IPS-NIHi7 (cell line): Measurements from ENCODE around the gene RFC3.

Experiments
- DNase-seq: peaks from one replicate; pipeline ENCODE4 v3.0.0; 2012; ENCODE audit warnings: mixed read lengths; ENCODE audit errors: extremely low spot score

Gene RFC3

DNA sequence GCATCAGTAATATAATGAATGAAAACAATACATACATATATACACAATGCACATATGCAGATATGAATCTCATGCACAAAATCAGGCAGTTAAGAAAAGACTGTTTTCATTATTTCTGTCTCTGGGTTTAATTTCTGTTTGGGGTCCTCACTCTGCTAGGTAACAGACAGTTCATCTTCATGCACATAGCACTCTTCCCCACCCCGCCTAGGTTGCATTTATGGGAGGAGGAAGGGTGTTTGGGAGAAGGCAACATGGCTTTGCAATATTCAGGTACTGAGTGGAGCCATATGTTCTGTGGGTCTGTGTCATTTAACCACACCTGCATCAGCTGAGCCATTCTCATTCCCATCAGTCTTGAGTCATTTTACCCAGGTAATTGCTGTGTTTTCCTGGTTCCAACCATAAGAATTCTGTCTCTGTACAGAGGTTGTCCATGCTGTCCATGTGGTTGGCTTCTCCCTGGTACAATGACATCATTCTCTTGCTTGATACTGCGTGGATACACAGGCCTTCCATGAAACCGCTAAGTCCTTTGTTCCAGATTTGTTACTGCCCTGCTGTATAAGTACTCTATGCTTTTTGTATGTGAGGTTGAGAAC is 45.3 kb downstream of the RFC3 start:
- DNase-seq, result no peak

DNA sequence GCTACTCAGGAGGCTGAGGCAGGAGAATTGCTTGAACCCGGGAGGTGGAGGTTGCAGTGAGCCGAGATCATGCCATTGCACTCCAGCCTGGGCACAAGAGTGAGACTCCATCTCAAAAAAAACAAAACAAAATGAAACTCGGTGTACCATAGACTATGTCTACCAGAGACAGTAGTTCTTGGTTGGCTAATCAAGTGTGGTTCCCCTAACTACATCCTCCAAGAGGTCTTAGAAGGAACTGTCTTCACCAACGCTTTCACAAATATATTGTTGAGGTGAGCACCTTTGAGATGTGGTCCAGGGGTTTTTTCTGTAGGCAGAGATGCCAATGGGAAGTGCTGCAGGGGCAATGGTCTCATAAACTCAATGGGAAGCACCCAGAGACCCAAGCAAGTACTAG is 48.0 kb downstream of the RFC3 start:
- DNase-seq, result no peak

DNA sequence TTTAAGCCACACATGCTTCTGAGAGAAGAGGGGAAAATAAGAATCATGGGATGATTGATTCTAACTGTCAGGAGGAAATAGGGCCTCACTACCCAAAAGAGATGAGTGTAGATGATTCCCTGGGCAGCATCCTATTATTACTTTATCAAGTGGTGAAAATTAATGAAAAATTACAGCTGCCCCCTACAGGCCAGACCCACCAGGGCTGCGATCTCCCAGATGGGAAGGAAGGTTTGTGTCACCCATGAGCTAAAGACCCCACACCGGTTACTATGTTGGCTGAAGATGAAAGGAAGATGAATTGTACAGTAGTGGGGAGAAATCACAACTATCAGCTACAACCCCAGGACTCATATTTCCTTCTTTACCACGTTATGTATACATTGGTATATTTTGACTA is 49.5 kb downstream of the RFC3 start:
- no peak for DNase-seq

DNA sequence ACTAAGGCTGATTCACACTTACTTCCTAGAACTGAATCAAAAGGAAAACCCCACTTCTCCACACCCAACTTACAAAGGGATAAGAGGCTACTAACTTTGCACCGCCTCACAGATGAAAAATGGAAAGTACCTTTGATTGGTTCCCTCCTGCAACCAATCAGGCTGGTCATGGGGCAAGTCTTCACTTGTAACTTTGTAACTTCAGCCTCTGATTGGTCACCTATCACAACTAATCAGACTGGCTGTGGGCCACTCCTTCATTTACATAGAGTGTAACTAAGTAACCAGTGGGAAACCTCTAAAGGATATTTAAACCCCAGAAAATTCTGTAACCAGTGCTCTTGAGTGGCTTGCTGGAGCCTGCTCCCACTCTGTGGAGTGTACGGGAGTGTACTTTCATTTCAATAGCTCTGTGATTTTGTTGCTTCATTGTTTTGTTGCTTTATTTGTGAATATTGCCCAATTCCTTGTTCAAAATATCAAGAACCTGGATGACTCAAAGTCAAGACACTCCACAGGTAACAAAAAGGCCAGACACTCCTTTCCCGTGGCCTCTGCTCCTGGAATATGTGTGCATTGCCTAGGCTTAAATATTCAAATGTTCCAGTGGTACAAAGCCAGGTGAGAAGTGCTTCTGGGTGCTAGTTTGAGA is 50.5 kb downstream of the RFC3 start:
- DNase-seq, result no peak

DNA sequence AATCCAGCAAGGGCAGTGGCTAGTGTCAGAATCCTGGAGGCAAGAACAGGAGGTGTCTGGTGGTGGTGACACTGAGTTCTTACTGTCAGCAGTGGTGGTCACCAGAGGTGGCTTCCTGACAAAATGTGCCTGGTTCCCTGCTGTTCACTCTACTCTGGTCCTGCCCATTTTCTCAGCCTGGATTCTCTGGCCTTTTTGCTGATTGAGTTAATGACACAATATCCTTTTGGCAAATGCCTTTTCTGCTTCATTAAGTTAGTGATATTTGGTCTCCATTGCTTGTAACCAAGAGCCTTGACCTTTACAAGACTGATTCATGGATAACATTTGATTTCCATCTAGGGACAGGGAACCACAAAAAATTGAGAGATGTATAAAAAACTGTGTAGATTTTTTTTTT is 51.1 kb downstream of the RFC3 start:
- DNase-seq, result no peak

DNA sequence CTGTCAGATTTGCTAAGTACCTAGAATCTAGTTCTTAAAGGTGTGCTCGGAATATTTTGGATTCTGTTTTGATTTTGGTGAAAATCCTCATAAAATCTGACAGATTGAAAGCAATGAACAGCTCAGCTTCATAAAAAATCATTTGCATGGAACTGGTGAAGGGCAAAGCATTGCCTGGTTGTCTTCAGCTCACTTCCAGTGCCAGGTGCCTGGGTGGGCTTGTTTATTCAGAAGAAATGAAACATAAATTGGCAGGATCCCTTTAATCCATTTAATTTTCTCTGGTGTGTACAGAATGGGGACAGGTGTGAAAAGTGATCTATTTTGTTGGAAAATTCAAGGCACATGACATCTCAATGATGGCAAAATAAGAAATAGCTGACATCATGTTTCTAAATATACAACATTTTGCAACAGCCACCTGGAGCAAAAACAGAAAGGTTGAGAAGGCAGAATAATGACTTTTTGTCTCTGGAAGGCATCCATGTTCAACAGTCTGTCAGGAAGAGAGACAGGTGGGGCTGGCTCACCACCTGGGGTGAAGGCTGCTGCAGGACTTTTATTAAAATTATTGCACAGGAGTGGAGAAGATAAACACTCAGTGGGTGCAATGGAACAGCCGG is 52.2 kb downstream of the RFC3 start:
- no peak for DNase-seq

DNA sequence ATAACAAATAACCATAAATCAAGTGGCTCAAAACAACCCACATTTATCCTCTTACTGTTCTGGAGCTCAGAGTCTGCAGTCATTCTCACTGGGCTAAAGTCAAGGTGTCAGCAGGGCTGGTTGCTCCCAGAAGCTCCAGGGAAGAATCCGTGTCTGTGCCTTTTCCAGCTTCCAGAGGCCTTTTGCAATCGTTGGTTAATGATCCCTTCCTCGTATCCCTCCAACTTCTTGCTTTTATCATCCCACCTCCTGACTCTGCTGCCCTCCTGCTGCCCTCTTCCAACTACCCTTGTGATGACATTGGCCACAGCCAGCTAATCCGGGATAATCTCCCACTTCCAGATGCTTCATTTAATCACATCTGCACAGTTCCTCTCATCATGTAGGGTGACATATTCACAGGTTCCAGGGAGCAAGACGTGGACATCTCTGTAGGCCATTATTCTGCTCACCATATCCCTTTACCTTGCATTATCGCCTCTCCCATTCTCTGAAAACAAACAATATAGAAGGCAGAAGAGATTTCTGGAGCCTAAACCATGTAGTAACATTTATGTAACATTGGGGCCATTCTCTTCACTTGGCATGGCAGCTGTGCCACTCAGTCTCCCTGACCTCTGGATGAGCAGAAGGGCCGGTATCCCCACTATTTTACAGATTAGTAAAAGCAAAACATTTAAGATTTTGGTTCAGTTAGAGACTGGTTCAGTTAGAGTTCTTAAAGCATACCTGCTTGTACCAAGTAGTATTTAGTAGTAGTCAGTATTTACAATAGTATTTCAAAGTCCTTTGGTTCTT is 53.5 kb downstream of the RFC3 start:
- DNase-seq, result no peak

DNA sequence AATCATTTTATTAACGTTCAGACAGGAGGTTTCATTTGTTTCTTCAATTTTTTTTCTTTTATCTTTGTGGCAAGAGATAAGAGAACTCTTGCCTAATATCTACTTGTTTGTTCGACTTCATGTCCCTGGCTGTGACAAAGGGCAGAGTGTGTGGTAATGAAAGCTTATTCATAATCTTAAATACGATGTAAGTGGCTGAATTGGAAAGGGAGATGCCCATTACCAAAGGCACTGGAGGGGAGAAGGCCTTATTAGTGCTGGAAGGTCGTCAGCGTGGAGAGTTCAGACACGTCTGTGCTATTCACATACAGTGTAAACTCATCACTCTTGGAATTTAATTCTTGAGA is 54.0 kb downstream of the RFC3 start:
- DNase-seq, result no peak

DNA sequence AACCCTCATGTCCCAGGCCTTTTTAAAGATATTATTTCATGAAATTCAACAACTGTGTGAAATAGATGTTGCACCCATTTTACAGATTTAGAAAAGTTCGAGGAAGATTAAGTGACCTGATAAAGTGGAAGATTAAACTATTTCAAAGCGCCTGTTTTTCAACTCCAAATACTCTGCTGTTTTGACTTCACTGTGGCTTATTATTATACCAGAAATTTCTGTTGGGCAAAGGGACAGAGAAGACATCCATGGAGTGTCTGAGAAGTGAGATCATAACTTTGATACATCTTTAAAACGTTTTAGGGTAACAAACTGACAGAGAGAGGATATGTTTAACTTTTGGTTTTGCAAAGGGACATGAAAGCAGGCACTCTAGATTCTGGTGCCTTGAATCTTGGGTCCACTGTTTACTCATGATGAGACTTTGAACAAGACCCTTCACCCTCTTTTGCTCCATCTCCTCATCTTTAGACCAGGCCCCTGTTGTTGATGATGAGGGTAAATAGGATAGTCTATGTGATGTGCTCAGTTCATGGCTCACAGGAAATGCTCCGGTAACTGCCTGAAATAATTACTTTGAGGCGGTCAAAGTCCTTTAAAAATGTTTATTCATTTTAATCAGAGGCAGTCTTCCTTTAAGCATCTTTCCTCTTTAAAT is 55.4 kb downstream of the RFC3 start:
- DNase-seq, result no peak

DNA sequence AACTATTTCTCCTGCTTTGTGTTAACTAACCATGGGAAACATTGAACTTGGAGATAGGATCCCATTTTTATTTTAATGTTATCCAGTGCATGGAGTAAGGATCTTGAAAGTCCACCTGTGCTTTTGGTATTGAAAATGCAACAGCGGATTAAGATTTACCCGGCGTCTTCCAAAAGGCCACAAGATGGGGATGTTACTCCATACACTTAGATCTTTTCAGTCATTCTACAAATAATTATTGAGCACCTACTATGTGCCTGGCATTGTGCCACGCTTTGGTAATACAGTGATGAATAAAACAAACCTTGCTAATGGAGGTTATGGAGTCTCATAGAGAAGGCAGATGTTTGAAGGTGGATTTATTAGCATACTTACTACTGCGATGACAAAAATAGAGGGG is 56.9 kb downstream of the RFC3 start:
- DNase-seq, result no peak

DNA sequence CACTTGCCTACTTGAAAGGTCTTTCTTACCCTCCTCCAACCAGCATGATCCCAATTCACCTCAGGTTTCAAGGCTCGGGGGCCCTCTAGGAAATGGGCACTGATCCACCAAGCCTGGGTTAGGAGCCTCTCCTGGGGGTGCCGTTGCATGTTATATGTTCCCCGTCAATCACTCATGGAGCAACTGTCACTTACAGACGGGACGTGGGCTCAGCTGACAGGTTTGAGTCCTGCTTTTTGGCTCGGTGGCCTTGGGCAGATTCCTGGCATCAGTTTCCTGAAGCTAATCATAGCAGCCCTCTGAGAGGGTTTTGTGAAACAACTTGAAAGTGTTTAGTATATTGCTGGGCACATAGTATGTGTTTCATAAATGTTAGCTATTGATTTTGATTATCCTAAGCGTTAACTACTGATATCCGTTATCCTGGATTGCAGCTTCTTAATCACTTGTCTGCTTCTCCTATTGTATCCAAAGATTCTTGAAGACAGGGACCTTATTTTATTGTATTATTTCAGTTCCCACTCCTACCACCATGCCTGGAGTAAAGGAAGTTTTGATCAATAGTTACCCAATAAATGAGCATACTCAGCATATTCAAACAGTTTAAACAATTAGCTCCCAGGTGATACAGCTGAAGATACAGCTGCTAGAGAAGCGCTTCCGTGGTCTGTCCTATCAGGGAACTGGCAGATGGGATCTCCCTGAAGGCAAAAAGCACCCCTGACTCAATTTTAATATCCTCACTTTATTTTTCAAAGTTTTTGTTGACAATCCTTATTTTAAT is 57.9 kb downstream of the RFC3 start:
- DNase-seq, result no peak

DNA sequence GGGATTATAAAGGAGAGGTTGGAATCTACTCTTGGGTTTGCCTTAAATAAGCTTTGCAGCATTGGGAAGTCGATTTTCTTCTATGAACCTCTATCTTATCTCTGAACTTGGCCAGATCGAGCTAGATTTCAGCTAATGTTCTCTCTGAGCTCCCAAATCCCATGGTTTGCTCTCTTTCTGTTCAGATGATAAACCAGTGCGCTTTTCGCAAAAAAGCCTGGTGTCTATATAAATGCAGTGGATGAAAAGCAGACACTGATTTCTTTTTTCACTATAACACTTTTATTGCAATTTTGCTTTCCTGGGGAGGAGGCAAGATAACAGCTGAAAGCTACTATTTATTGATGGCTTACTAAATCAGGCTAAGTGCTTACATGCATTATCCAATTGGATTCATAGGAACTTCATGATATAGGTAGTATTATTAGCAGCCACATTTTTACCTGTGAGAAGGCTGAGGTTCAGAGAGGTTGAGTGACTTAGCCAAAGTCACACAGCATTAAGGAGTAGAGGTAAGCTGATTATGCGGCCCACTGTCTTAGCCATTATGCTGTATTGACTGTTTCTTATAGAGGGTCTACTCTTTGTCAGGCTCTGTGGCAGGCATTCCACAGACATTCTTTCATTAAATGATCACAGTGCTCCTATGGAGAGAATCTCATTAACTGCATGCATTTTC is 58.9 kb downstream of the RFC3 start:
- DNase-seq, result no peak

DNA sequence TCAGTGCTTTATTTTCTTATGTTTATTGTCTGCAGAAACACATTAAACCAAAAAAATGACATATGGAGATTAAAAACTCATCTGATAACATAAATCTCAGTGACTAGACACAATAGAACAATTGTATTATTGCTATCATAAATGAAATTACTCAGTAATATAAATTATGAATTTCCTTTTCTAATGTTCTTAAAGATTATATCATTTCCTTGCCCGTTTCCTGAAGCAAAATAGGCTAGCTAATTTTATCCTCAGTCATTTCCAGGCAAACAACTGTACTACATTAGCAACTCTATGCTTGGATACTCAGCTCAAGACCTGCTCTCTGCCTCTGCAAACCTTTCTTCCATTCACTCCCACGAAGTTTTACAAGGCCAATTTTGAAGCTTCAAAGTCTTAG is 61.2 kb downstream of the RFC3 start:
- DNase-seq, result no peak

DNA sequence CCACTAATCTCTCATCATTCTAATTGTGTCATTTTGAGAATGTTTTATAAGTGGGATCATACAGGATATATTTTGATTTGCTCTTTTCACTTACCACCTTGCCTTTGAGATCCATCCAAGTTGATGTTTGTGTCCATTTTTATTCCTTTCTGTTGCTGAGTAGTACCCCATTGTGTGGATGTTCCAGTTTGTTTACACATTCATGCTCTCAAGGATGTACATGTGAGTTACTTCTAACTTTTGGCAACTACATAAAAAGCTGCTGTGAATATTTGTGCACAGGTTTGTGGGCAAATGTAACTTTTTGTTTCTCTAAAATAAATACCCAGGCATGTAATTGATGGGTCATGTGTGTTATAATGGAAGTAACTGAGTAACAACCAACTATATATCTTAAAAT is 64.9 kb downstream of the RFC3 start:
- no peak for DNase-seq

DNA sequence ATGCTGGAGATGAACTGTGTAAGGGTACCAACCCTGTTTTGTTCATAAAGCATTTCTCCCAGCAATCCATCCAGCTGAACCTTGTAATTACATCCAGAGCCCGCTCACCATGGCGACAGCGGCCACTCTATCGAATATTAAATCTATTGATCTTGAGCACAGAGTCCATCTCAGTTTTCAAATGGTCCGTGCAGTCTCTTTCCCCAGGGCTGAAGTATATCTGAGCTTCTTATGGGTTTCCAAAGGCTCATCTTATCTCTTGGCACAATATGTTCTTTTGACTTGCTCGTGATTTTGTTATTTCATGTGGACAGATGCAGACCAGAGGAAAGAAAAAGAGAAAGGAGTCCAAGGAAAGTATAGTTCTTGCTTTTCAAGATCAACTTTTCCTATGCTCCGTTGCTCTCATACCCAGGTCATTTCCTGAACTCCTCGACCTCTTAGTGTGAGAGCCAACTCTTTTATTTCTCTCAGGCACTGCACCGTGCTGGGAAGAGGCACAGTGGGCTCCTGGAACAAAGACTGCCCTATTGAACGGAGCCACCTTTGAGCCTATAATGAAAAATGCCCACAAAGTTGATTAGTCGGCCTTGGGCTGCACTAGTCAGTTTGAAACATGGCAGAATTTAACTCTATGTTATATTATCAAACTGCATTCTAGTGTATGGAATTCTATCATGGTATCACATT is 66.7 kb downstream of the RFC3 start:
- DNase-seq, result no peak
